Measurements from ENCODE around the gene APOBEC4. TPM values are rescaled to one million over a fixed set of nuclear protein-coding genes. Genes with fewer than 3 reads are reported as not detected.

The APOBEC4 gene
- total RNA-seq, 1 donor from 2014 or later = not detected

DNA sequence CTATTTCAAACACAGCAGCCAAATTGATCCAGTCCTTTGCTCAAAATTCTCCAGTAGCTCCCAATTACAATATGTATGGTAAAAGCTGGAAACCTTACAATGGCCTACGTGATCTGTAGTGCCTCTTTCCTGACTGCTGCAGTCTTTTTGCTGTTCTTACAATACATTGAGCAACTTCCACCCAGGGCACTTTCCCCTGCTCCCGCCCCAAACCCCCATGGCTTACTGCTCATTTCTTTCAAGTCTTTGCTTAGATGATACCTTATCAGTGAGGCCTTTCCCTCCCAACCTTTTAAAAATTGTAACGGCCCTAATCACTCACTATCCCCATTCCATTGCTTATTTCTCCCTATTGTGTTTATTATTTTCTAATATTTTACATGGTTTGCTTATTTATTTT is 43.9 kb upstream of the APOBEC4 start:
- no peak for DNase-seq (ENCODE audit: low read depth)
- Histone ChIP-seq H3K4me3 (ENCODE audit: low read depth, low read length) (no peak overlapping the region), H3K36me3 (ENCODE audit: control insufficient read depth, insufficient read depth, low read length) (no peaks in the 10 kb centered on the region), H3K27me3 (ENCODE audit: control insufficient read depth, insufficient read depth, low read length) (no peaks in the 10 kb centered on the region)
- TF ChIP-seq, protein P1, sequence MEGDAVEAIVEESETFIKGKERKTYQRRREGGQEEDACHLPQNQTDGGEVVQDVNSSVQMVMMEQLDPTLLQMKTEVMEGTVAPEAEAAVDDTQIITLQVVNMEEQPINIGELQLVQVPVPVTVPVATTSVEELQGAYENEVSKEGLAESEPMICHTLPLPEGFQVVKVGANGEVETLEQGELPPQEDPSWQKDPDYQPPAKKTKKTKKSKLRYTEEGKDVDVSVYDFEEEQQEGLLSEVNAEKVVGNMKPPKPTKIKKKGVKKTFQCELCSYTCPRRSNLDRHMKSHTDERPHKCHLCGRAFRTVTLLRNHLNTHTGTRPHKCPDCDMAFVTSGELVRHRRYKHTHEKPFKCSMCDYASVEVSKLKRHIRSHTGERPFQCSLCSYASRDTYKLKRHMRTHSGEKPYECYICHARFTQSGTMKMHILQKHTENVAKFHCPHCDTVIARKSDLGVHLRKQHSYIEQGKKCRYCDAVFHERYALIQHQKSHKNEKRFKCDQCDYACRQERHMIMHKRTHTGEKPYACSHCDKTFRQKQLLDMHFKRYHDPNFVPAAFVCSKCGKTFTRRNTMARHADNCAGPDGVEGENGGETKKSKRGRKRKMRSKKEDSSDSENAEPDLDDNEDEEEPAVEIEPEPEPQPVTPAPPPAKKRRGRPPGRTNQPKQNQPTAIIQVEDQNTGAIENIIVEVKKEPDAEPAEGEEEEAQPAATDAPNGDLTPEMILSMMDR (IDR thresholded peaks at IDR 0.05; ENCODE audit: insufficient read depth, low read length, poor library complexity, severe bottlenecking) = no peak

DNA sequence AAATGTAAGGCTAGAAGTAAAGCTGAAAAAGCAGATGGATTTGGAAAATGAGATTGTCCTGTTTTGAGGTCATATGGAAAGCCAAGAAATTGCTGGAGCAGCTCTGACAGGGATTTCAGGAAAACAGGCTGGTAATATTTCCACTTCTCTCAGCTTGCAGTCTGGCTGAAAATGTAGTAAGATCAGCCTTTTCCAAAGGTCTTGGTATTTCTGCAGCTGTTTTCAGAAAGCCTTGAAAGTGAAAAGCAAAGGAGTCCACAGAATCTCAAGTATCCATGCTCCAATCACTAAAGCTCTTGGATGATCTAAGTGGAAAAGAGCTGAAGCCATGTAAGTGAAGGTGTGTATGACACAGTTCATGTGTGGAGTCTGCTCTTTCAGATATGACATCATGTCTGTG is 41.6 kb upstream of the APOBEC4 start:
- Histone ChIP-seq H3K27me3 (ENCODE audit: control insufficient read depth, insufficient read depth, low read length) (no peaks in the 10 kb centered on the region), H3K4me3 (ENCODE audit: low read depth, low read length) (no peak overlapping the region), H3K36me3 (ENCODE audit: control insufficient read depth, insufficient read depth, low read length) (no peaks in the 10 kb centered on the region)
- DNase-seq (ENCODE audit: low read depth) = no peak
- TF ChIP-seq, protein P1 (IDR thresholded peaks at IDR 0.05; ENCODE audit: insufficient read depth, low read length, poor library complexity, severe bottlenecking) = no peak

DNA sequence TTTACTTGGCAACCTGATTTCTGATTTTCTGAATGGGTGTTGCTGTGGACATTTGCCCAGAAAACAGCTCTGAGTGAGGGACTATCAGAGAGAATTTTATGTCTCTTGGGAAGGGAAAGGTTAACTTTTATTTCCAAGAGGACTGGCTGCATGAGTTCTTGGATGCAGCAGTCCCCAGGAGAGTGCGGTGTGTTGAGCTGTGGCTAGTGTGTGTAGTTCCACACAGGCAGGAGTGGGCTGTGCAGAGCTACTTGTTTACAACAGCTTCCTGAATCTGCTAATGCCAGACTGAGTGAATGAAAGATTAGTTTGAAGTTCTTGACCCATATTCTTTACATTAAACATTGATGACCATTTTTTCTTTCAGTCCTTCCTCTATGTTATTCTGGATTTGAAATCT is 41.0 kb upstream of the APOBEC4 start:
- TF ChIP-seq, protein P1 (IDR thresholded peaks at IDR 0.05; ENCODE audit: insufficient read depth, low read length, poor library complexity, severe bottlenecking) = no peak
- Histone ChIP-seq H3K36me3 (ENCODE audit: control insufficient read depth, insufficient read depth, low read length) (no peaks in the 10 kb centered on the region), H3K27me3 (ENCODE audit: control insufficient read depth, insufficient read depth, low read length) (no peaks in the 10 kb centered on the region), H3K4me3 (ENCODE audit: low read depth, low read length) (no peak overlapping the region)
- no peak for DNase-seq (ENCODE audit: low read depth)

DNA sequence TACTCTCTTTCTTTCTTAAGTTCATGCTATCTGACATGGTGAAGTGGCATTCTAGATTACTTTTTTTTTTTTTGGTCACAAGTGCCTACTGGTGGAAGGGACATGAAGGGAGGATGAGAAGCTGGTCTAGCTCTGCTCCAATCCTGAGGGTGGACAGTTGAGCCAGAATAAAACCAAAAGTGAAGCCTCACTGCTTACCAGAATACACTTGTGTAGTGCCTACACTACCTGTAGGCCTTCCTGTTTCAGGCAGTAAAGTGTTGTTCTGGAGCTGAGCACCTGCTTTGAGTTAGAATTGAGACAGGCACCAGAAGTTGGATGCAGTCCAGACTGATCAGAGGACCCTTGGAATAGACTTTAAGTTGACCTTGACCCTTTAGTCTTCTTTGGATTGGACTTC is 40.4 kb upstream of the APOBEC4 start:
- no peaks in the 10 kb centered on the region for H3K27me3 ChIP-seq (ENCODE audit: control insufficient read depth, insufficient read depth, low read length)
- H3K4me3 ChIP-seq (ENCODE audit: low read depth, low read length) = no peak overlapping the region
- no peak for DNase-seq (ENCODE audit: low read depth)
- H3K36me3 ChIP-seq (ENCODE audit: control insufficient read depth, insufficient read depth, low read length) = no peaks in the 10 kb centered on the region
- TF ChIP-seq, protein P1 (IDR thresholded peaks at IDR 0.05; ENCODE audit: insufficient read depth, low read length, poor library complexity, severe bottlenecking) = no peak

DNA sequence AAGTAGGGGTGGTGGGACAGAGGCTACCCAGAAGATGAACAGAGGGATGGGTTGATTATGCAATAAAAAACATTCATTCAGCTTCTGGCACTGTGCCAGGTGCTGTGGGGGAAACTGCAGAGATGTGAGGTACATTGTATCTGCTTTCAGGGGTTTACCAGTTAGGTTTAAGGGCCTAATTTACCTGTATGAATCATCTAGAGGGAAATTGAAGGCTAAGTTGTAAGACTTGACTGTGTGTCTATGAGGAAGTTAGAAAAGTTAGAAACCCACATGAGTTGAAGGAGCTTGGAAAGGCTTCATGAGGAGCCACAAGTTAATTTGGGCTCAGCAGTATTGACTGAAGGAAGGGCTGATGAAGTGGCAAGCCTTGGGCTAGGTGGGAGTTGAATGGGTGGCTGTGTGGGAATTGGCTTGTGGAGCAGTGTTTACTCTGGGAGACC is 36.7 kb upstream of the APOBEC4 start:
- Histone ChIP-seq H3K36me3 (ENCODE audit: control insufficient read depth, insufficient read depth, low read length) (no peaks in the 10 kb centered on the region), H3K4me3 (ENCODE audit: low read depth, low read length) (no peak overlapping the region), H3K27me3 (ENCODE audit: control insufficient read depth, insufficient read depth, low read length) (no peaks in the 10 kb centered on the region)
- TF ChIP-seq, protein P1 (IDR thresholded peaks at IDR 0.05; ENCODE audit: insufficient read depth, low read length, poor library complexity, severe bottlenecking) = no peak
- no peak for DNase-seq (ENCODE audit: low read depth)

DNA sequence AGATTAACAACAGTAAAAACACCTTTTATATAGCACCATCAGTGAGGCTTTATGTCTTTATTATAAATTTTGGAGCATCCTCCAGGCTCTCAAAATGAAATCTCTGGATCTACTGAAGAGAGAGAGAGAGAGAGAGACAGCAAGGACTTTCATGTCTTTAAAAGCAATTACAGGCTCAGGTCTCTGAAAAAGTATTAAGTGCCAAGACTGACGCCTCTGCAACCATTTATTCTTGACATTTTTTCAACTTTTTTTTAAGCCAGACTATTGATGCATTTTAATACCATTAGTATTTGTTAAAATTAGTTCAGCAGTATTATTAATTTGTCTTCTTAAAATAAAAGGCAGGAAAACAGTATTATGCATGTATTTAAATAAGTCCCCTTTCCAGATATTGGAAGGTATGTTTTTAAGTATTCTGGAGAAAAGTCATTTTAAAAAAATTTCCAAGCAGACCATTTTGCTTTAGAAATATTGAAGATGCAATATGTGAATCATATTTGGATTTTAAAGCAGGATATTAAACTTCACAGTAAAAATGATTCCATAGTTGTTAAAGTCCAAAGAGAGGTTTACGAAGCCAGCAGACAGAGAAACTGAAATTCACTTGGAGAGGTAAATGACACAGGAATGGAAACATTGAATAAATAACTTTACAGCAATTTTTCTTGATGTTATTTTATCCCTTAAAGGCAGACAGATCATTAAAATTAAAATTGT is 35.4 kb upstream of the APOBEC4 start:
- H3K4me3 ChIP-seq (ENCODE audit: low read depth, low read length) = no peak overlapping the region
- no peaks in the 10 kb centered on the region for H3K27me3 ChIP-seq (ENCODE audit: control insufficient read depth, insufficient read depth, low read length)
- TF ChIP-seq, protein P1 (IDR thresholded peaks at IDR 0.05; ENCODE audit: insufficient read depth, low read length, poor library complexity, severe bottlenecking) = no peak
- no peaks in the 10 kb centered on the region for H3K36me3 ChIP-seq (ENCODE audit: control insufficient read depth, insufficient read depth, low read length)
- no peak for DNase-seq (ENCODE audit: low read depth)

All from kidney epithelial cell (primary cell).